Astrocyte (in vitro differentiated cells and primary cell): ENCODE data around the gene OFD1. TPM values are rescaled to one million over a fixed set of nuclear protein-coding genes. Genes with fewer than 3 reads are reported as not detected.
A peak's percentile ranks its signal among the peaks of the same experiment; 100 is the strongest.

Experiments used
- DNase-seq: peaks from one replicate; pipeline ENCODE4 v3.0.0-alpha.2; 2010; ENCODE audit warnings: low read depth
- FAIRE-seq: peaks from 2 replicates; lab custom pipeline; 2011; peaks lifted over from hg19 to GRCh38; lab: Jason Lieb, UNC
- H2AFZ ChIP-seq: 2 replicates; pipeline ENCODE4 v1.6.0; 2012; ENCODE audit warnings: low read depth, low read length, inconsistent platforms
- H3K27ac ChIP-seq: 2 replicates; pipeline ENCODE4 v1.5.1; 2011; ENCODE audit warnings: low read depth, low read length, inconsistent platforms
- H3K27me3 ChIP-seq: 2 replicates; pipeline ENCODE4 v1.6.0; 2011; ENCODE audit warnings: low read length, inconsistent platforms; ENCODE audit not compliant: insufficient read depth
- H3K36me3 ChIP-seq: 2 replicates; pipeline ENCODE4 v1.5.1; 2011; ENCODE audit warnings: low read length, inconsistent platforms; ENCODE audit not compliant: insufficient read depth
- H3K4me1 ChIP-seq: 2 replicates; pipeline ENCODE4 v1.5.1; 2011; ENCODE audit warnings: low read length, inconsistent platforms; ENCODE audit not compliant: insufficient read depth
- H3K4me2 ChIP-seq: 2 replicates; pipeline ENCODE4 v1.6.0; 2012; ENCODE audit warnings: low read length, inconsistent platforms
- H3K4me3 ChIP-seq: 2 replicates; pipeline ENCODE4 v1.5.1; 2011; ENCODE audit warnings: low read depth, mild to moderate bottlenecking, low read length, inconsistent platforms; ENCODE audit not compliant: insufficient read depth
- H3K79me2 ChIP-seq: 2 replicates; pipeline ENCODE4 v1.6.0; 2012; ENCODE audit warnings: mild to moderate bottlenecking, low read length, inconsistent platforms; ENCODE audit not compliant: insufficient read depth
- H3K9ac ChIP-seq: 2 replicates; pipeline ENCODE4 v1.6.0; 2012; ENCODE audit warnings: mild to moderate bottlenecking, low read length, inconsistent platforms
- H3K9me3 ChIP-seq: 2 replicates; pipeline ENCODE4 v1.5.1; 2012; ENCODE audit warnings: low read depth, mild to moderate bottlenecking, low read length, inconsistent platforms; ENCODE audit not compliant: insufficient read depth
- H4K20me1 ChIP-seq: 2 replicates; pipeline ENCODE4 v1.6.0; 2012; ENCODE audit warnings: low read length, inconsistent platforms; ENCODE audit not compliant: insufficient read depth
- H3K27ac Mint-ChIP-seq: one replicate; pipeline ENCODE4 v1.8.0; 2021; ENCODE audit warnings: mild to moderate bottlenecking, mixed read lengths; ENCODE audit not compliant: unreplicated experiment
- H3K27me3 Mint-ChIP-seq: one replicate; pipeline ENCODE4 v1.8.0; 2021; ENCODE audit warnings: low read depth, mixed read lengths; ENCODE audit not compliant: unreplicated experiment
- H3K36me3 Mint-ChIP-seq: one replicate; pipeline ENCODE4 v1.8.0; 2021; ENCODE audit warnings: low read depth, mixed read lengths; ENCODE audit not compliant: unreplicated experiment
- H3K4me1 Mint-ChIP-seq: one replicate; pipeline ENCODE4 v1.8.0; 2021; ENCODE audit warnings: low read depth, mixed read lengths; ENCODE audit not compliant: unreplicated experiment
- H3K4me3 Mint-ChIP-seq: one replicate; pipeline ENCODE4 v1.8.0; 2021; ENCODE audit warnings: mild to moderate bottlenecking, moderate library complexity, mixed read lengths; ENCODE audit not compliant: unreplicated experiment
- H3K9me3 Mint-ChIP-seq: one replicate; pipeline ENCODE4 v1.8.0; 2021; ENCODE audit warnings: mild to moderate bottlenecking, mixed read lengths; ENCODE audit not compliant: unreplicated experiment
- EZH2 ChIP-seq: IDR thresholded peaks from 2 replicates; pipeline ENCODE4 v1.6.1; 2012; ENCODE audit warnings: mild to moderate bottlenecking, low read length, inconsistent platforms; ENCODE audit not compliant: insufficient read depth
- total RNA-seq: library from RNA; stranded (reverse); gene quantifications from 2 replicates; pipeline ENCODE4 v1.2.1, GENCODE V29; 2021
- TF ChIP-seq, protein P1 (sequence below): IDR thresholded peaks from 2 replicates; pipeline ENCODE4 v1.5.1; 2011; ENCODE audit warnings: low read depth, mild to moderate bottlenecking, inconsistent platforms, low read length, moderate library complexity; ENCODE audit not compliant: insufficient read depth

The OFD1 gene
- total RNA-seq, 1 donor from 2014 or later: 22.0 TPM

DNA sequence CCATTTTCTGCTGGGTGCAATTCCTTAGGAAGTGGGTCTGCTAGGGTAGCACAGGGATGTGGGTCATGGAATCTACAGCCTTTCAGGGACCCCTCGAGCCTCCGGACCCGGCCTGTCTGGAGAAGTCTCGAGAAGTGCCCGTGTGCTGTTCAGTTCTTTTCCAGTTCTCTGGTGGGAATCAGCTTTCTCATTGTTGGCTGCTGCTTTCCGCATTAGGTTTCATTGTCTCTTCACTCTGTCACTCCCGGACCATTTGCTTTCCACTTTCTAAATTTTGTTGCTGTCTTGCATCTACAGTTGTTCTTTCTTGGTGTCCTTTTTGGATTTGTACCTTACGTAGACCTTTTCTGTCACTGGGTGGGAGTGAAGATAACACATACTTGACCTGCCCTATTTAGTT lies 39.6 kb upstream of the OFD1 start:
- no peaks in the 10 kb centered on the region for H3K9me3 Mint-ChIP-seq
- Histone ChIP-seq H3K4me1 (peaks cover 31% of the 10 kb centered on the region), H3K27me3 (no peaks in the 10 kb centered on the region), H3K4me2 (peak overlapping the region; percentile 39), H3K9ac (no peak overlapping the region), H4K20me1 (peaks cover 46% of the 10 kb centered on the region), H3K4me3 (no peak overlapping the region), H3K79me2 (peaks cover 96% of the 10 kb centered on the region), H3K27ac (no peak overlapping the region), H3K9me3 (no peaks in the 10 kb centered on the region), H3K36me3 (no peaks in the 10 kb centered on the region), H2AFZ (no peak overlapping the region)
- H3K27me3 Mint-ChIP-seq: no peaks in the 10 kb centered on the region
- TF ChIP-seq EZH2: no peak
- TF ChIP-seq, protein P1, sequence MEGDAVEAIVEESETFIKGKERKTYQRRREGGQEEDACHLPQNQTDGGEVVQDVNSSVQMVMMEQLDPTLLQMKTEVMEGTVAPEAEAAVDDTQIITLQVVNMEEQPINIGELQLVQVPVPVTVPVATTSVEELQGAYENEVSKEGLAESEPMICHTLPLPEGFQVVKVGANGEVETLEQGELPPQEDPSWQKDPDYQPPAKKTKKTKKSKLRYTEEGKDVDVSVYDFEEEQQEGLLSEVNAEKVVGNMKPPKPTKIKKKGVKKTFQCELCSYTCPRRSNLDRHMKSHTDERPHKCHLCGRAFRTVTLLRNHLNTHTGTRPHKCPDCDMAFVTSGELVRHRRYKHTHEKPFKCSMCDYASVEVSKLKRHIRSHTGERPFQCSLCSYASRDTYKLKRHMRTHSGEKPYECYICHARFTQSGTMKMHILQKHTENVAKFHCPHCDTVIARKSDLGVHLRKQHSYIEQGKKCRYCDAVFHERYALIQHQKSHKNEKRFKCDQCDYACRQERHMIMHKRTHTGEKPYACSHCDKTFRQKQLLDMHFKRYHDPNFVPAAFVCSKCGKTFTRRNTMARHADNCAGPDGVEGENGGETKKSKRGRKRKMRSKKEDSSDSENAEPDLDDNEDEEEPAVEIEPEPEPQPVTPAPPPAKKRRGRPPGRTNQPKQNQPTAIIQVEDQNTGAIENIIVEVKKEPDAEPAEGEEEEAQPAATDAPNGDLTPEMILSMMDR: no peak
- peak overlapping the region; percentile 60 for H3K27ac Mint-ChIP-seq
- DNase-seq (no peak), FAIRE-seq (no peak)
- peak overlapping the region; percentile 24 for H3K4me3 Mint-ChIP-seq
- H3K36me3 Mint-ChIP-seq: no peaks in the 10 kb centered on the region
- H3K4me1 Mint-ChIP-seq: peaks cover 37% of the 10 kb centered on the region

DNA sequence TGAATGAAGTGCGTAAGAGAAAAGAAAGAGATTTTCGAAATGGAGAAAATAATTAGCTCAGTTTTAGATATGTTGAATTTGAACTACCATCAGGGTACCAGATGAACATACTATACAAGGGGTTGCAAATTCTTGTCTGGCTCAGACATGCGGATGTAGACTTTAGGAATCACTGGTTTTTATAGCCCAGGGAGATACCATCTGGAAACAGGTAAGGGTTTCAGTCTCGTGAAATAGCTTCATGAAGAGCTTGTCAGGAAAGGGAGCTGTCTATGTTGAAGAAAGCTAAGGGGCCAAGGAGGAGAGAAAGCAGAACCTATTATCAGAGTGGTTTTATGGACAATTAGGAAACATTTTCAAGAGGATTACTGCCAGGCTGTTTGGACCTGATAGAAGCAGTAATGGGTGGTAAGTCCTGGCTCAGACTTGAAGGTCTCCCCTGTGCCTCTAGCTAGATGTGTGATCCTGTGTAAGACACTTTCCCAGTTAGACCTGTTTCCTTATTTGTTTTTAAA lies 38.9 kb upstream of the OFD1 start:
- no peaks in the 10 kb centered on the region for H3K9me3 Mint-ChIP-seq
- H3K79me2 ChIP-seq: peaks cover 96% of the 10 kb centered on the region

DNA sequence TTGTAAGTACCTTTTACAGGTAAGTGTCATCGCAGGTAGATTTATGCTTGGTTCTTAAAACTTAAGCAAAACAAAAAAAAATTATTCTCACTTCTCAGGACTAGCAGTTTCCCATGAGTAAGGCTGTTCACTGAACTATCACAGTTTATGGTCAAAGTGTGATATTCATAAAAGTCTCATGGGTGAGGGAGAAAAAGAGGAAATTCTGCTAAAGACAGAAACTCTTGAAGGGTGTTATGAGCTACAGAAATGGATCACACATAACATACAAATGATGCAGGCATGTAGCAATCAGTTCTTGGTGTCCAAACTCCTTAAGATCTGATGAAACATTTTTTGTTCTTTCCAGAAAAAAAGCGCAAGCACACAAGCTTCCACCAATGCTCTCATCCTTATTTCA lies 37.1 kb upstream of the OFD1 start:
- TF ChIP-seq, protein P1: no peak
- no peak overlapping the region for H3K4me3 ChIP-seq
- DNase-seq (no peak), FAIRE-seq (peak; percentile 95)
- no peak overlapping the region for H3K9ac ChIP-seq
- H3K27me3 ChIP-seq: no peaks in the 10 kb centered on the region
- H3K4me1 ChIP-seq: peaks cover 29% of the 10 kb centered on the region
- H3K27ac ChIP-seq: no peak overlapping the region
- no peak overlapping the region for H2AFZ ChIP-seq
- Mint-ChIP-seq H3K4me1 (peaks cover 33% of the 10 kb centered on the region), H3K9me3 (no peaks in the 10 kb centered on the region), H3K4me3 (no peak overlapping the region), H3K36me3 (no peaks in the 10 kb centered on the region), H3K27ac (no peak overlapping the region), H3K27me3 (no peaks in the 10 kb centered on the region)
- peaks cover 57% of the 10 kb centered on the region for H4K20me1 ChIP-seq
- H3K4me2 ChIP-seq: no peak overlapping the region
- no peaks in the 10 kb centered on the region for H3K9me3 ChIP-seq
- peaks cover 94% of the 10 kb centered on the region for H3K79me2 ChIP-seq
- H3K36me3 ChIP-seq: no peaks in the 10 kb centered on the region

More for the DNA sequence above, 38.9 kb upstream of the OFD1 start:
- Histone ChIP-seq H3K27ac (no peak overlapping the region), H4K20me1 (peaks cover 51% of the 10 kb centered on the region), H3K36me3 (no peaks in the 10 kb centered on the region), H3K4me3 (no peak overlapping the region), H3K9ac (no peak overlapping the region), H3K4me2 (no peak overlapping the region), H3K27me3 (no peaks in the 10 kb centered on the region), H2AFZ (no peak overlapping the region), H3K9me3 (no peaks in the 10 kb centered on the region), H3K4me1 (peaks cover 31% of the 10 kb centered on the region)
- H3K4me1 Mint-ChIP-seq: peaks cover 33% of the 10 kb centered on the region
- FAIRE-seq (peak; percentile 77), DNase-seq (no peak)
- no peak overlapping the region for H3K27ac Mint-ChIP-seq
- H3K36me3 Mint-ChIP-seq: no peaks in the 10 kb centered on the region
- H3K4me3 Mint-ChIP-seq: no peak overlapping the region
- no peak for TF ChIP-seq EZH2
- TF ChIP-seq, protein P1: no peak
- no peaks in the 10 kb centered on the region for H3K27me3 Mint-ChIP-seq
